ENCODE measurements around the gene METTL25B. TPM values are rescaled to one million over a fixed set of nuclear protein-coding genes. Genes with fewer than 3 reads are reported as not detected.

The METTL25B gene
- total and polyA plus RNA-seq, 10 donors, result 23.2 to 43.8 (median 33.9) TPM

DNA sequence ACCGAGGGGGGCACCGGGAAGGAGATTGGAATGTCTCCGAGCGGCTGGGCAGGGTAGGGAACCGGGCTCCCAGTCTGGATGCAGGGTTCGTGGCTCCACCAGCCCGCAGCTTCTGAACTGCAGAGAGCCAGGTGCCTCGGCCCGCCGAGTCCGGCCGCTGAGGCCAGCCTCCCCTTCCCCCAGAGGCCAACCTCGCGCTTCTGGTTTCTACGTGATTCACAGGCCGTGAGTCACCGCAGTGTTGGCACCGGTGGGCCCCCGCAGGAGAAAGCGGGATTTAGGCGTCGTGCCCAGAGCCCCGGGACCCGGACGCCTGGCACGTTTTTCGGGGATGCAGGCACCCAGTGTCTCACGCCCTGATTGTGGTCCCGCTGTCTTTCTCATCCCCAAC is 23.3 kb upstream of the METTL25B start:
- TF ChIP-seq POLR2AphosphoS5 (IDR thresholded peaks at IDR 0.05), result peak in 1 of 3 donors; percentile 37
- TF ChIP-seq POLR2A (IDR thresholded peaks at IDR 0.05), result no peak
- DNase-seq, result peak; percentile 69
- H3K36me3 ChIP-seq, result no peaks in the 10 kb centered on the region
- peak overlapping the region in 7 of 8 donors; percentile 27 to 71 (median 42) for H3K4me3 ChIP-seq
- no peak overlapping the region for H3K27ac ChIP-seq
- no peaks in the 10 kb centered on the region for H3K9me3 ChIP-seq
- intact Hi-C loops (cut with DNase I; ENCODE audit: low total_unique reads), result no loop called here
- H3K27me3 ChIP-seq (replicated peaks in 1 of 7), result peaks cover 0 to 72% (median 48%) of the 10 kb centered on the region in 7 donors
- 4 to 9% (median 7%) methylated on average over 21 to 29 of the region's 29 CpGs for WGBS, 5 donors
- H3K4me1 ChIP-seq, result peaks cover 21 to 38% (median 33%) of the 10 kb centered on the region in 6 donors

DNA sequence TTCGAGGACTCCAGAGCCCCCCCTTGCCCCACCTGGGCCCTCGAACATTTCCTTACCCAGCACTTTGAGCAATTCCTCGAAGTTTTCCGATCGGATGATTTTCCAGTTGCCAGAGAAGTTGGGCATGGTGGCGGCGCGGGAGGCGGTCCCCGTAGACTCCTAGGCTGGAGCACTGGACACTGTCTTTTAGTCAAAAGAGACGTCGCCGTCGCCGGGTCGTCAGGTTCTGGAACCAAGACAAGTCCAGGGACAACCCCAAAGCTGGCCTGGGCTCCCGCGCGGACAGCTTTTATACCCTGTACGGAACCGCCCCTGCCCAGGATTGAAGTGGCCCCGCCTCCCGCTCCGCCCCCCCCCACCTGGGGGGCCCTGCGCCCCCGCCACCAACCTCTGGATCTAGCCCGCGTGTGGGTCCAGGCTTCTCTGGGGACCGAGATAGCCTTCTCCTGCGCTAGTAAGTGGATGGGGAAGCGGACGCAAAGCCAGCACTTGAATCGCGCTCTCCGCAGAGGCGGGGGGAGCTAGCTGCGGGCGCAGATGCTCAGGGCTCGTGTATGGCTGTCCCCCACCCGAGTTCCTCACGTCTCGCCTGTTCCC is 22.9 kb upstream of the METTL25B start, which contains the start of gene CRABP2:
Gene CRABP2, minus strand, starts transcription at position 263 of the 597 bp plus-strand sequence. Its CDS starts 137 bp downstream, at position 126.
- H3K4me3 ChIP-seq, result peak within 1 kb of the TSS; percentile 27 to 71 (median 40)
- H3K27me3 ChIP-seq (replicated peaks in 1 of 7), result peaks cover 0 to 67% (median 48%) of the 10 kb centered on the region in 7 donors
- no peak for TF ChIP-seq POLR2A (IDR thresholded peaks at IDR 0.05)
- no peak for TF ChIP-seq POLR2AphosphoS5 (IDR thresholded peaks at IDR 0.05)
- TF ChIP-seq, protein P1, sequence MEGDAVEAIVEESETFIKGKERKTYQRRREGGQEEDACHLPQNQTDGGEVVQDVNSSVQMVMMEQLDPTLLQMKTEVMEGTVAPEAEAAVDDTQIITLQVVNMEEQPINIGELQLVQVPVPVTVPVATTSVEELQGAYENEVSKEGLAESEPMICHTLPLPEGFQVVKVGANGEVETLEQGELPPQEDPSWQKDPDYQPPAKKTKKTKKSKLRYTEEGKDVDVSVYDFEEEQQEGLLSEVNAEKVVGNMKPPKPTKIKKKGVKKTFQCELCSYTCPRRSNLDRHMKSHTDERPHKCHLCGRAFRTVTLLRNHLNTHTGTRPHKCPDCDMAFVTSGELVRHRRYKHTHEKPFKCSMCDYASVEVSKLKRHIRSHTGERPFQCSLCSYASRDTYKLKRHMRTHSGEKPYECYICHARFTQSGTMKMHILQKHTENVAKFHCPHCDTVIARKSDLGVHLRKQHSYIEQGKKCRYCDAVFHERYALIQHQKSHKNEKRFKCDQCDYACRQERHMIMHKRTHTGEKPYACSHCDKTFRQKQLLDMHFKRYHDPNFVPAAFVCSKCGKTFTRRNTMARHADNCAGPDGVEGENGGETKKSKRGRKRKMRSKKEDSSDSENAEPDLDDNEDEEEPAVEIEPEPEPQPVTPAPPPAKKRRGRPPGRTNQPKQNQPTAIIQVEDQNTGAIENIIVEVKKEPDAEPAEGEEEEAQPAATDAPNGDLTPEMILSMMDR (IDR thresholded peaks at IDR 0.05 in 8 of 11, conservative IDR thresholded peaks at IDR 0.05 in 3 of 11), result no peak
- peak within 1 kb of the TSS in 4 of 8 donors; percentile 17 to 36 (median 20) for H3K27ac ChIP-seq
- no peaks in the 10 kb centered on the region for H3K36me3 ChIP-seq
- no peaks in the 10 kb centered on the region for H3K9me3 ChIP-seq
- 2 to 7% (median 3%) methylated on average over 25 to 42 of the region's 42 CpGs for WGBS, 5 donors
- intact Hi-C loops (cut with DNase I; ENCODE audit: low total_unique reads), result no loop called here
- peaks cover 21 to 38% (median 33%) of the 10 kb centered on the region in 6 donors for H3K4me1 ChIP-seq
- DNase-seq, result peak; percentile 78

- Histone ChIP-seq H3K27ac (peak overlapping the region in 4 of 8 donors; percentile 17 to 36 (median 20)), H3K9me3 (no peaks in the 10 kb centered on the region), H3K27me3 (replicated peaks in 1 of 7) (peaks cover 0 to 61% (median 46%) of the 10 kb centered on the region in 7 donors), H3K36me3 (no peaks in the 10 kb centered on the region), H3K4me3 (peak overlapping the region; percentile 27 to 71 (median 40)), H3K4me1 (peaks cover 21 to 38% (median 33%) of the 10 kb centered on the region in 6 donors)
- 0 to 2% (median 1%) methylated on average over 29 to 45 of the region's 45 CpGs for WGBS, 5 donors
- peak; percentile 82 for DNase-seq
- intact Hi-C loops (cut with DNase I; ENCODE audit: low total_unique reads), result no loop called here
- TF ChIP-seq, protein P1 (IDR thresholded peaks at IDR 0.05 in 8 of 11, conservative IDR thresholded peaks at IDR 0.05 in 3 of 11), result peak; percentile 54 to 86 (median 74)
- peak in 1 of 3 donors; percentile 52 for TF ChIP-seq POLR2AphosphoS5 (IDR thresholded peaks at IDR 0.05)
- no peak for TF ChIP-seq POLR2A (IDR thresholded peaks at IDR 0.05)
These were observed 22.2 kb upstream of the METTL25B start for GRCh38 chr1:156705918-156706656.

- intact Hi-C loops (cut with DNase I; ENCODE audit: low total_unique reads), result no loop called here
- DNase-seq, result peak; percentile 76
- Histone ChIP-seq H3K4me1 (peaks cover 21 to 38% (median 33%) of the 10 kb centered on the region in 6 donors), H3K4me3 (peak overlapping the region; percentile 27 to 71 (median 40)), H3K27ac (peak overlapping the region in 4 of 8 donors; percentile 17 to 36 (median 20)), H3K36me3 (no peaks in the 10 kb centered on the region), H3K9me3 (no peaks in the 10 kb centered on the region), H3K27me3 (replicated peaks in 1 of 7) (peaks cover 0 to 53% (median 40%) of the 10 kb centered on the region in 7 donors)
- TF ChIP-seq POLR2A (IDR thresholded peaks at IDR 0.05) (no peak), POLR2AphosphoS5 (IDR thresholded peaks at IDR 0.05) (no peak)
- TF ChIP-seq, protein P1 (IDR thresholded peaks at IDR 0.05 in 8 of 11, conservative IDR thresholded peaks at IDR 0.05 in 3 of 11), result no peak
- 4 to 7% (median 6%) methylated on average over 27 to 29 of the region's 29 CpGs for WGBS, 5 donors
These were observed 21.4 kb upstream of the METTL25B start for GRCh38 chr1:156706657-156707416.
